Placental pericyte (primary cell): Measurements from ENCODE around the gene DMRT1. TPM values are rescaled to one million over a fixed set of nuclear protein-coding genes. Genes with fewer than 3 reads are reported as not detected.

ENCODE experiments used
- small RNA-seq: library from RNA; depleted of rRNA; stranded (forward); fragments of <200 nt; gene quantifications from one replicate; pipeline ENCODE3, GENCODE V24; 2012; ENCODE audit warnings: low replicate concordance
- total RNA-seq: library from RNA; depleted of rRNA; stranded (reverse); fragments of >200 nt; gene quantifications from 2 replicates; pipeline ENCODE4 v1.2.3, GENCODE V29; 2012

DMRT1 gene
- total RNA-seq = not detected in 2 replicates

DNA sequence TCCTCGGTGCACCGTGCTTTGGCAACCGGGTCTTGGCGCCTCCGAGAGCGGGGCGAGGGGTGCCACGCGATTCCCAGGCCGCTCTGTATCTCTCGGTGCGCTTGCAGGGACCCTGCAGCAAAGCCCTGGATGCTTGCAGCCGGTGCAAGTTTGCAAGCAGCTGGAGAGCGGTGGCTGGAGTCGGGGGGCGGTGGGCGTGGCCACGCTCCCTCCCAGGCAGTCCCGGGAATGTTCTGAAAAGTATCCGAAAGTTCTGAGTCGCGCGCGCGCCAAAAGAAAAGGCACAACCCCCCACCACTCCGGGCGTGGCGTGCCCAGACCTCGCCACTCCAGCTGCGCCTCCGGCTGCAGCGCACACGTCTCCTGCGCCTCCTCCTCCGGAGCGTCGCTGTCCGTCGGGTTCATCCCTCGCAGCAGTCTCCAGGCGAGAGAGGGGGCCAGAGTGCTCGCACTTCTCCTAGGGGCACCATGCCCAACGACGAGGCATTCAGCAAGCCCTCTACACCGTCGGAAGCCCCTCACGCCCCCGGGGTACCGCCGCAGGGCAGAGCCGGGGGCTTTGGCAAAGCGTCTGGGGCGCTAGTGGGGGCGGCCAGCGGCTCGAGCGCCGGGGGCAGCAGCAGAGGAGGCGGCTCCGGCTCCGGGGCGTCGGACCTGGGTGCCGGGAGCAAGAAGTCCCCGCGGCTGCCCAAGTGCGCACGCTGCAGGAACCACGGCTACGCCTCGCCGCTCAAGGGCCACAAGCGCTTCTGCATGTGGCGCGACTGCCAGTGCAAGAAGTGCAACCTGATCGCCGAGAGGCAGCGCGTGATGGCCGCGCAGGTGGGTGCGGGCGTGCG is at the start of gene DMRT1:
TSS of gene DMRT1 (plus strand) at position 327 of the 839 bp plus-strand sequence. CDS start at position 469, 142 bp downstream.

DNA sequence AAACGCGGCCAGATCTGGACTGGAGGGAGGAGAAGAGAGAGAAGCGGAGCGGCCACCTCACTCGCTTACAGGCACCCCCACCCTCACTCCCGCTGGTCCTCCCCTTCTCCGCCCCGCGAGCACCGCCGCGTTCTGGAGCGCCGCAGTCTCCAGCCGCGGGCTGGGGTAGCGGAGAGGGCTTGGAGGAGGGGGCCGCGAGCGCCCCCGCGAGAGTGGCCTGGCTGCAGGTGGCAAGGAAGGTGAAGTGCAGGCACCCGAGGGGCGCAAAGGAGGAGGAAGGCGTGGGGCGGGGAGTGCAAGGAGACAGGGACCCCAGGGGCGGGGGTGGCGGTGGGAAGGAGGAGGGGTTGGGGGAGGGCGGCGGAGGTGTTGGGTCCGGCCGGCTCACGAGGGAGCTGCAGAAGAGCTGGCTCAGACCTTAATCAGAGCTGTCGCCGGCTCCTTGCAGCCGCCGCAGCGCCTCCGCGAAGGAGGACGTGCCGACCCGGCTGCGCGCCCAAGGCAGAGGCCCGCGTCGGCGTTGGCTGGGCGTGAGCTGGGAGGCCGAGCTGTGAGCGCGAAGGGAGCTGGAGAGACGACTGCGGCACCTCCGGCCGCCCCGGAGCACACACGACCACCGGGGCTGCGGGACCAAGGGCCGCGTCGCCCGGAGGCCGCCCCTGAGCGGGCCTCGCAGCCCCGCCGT is 134.9 kb downstream of the DMRT1 start, which contains the start of gene DMRT3:
TSS of gene DMRT3 (plus strand) at position 398 of the 685 bp plus-strand sequence. CDS start 347 bp downstream, outside the sequence.

Small RNA genes lying within 50 kb of the gene (small RNA-seq; reads per million reads assigned to genes)
- not detected for gene RNU6-1073P

Other genes starting within 250 kb of the DMRT1 start
- not detected in 2 replicates for gene DMRT3, start 135.0 kb downstream of the DMRT1 start, total RNA-seq
- not detected in 2 replicates for gene DMRT2, start 208.7 kb downstream of the DMRT1 start, total RNA-seq